HG03066 (cell line): ENCODE data around the gene PRR16.
"Not testable (repeated sequence)": the region's sequence is repeated elsewhere in the genome, so short reads cannot be mapped to it uniquely, and the experiment has no call there.

Experiments used
- ATAC-seq: cut with Tn5 transposase; IDR thresholded peaks from one replicate; pipeline ENCODE4 v1.9.1; 2021; ENCODE audit warnings: low read depth; ENCODE audit not compliant: unreplicated experiment

PRR16 gene

DNA sequence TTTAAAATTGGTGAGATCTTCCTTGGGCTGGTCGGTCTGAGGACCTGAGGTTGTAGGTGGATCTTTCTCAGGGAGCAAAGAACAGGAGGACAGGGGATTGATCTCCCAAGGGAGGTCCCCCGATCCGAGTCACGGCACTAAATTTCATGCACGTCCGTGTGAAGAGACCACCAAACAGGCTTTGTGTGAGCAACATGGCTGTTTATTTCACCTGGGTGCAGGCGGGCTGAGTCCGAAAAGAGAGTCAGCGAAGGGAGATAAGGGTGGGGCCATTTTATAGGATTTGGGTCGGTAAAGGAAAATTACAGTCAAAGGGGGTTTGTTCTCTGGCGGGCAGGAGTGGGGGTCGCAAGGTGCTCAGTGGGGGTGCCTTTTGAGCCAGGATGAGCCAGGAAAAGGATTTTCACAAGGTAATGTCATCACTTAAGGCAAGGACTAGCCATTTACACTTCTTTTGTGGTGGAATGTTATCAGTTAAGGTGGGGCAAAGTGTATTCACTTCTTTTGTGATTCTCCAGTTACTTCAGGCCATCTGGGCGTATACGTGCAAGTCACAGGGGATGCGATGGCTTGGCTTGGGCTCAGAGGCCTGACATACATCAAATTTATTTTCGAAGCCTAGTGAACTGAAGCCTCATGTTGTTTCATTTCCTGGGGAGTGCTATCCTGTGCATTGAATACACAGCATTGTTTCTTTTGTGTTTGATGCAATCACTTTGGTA lies 238.9 kb downstream of the PRR16 start:
- ATAC-seq, result not testable (repeated sequence)

DNA sequence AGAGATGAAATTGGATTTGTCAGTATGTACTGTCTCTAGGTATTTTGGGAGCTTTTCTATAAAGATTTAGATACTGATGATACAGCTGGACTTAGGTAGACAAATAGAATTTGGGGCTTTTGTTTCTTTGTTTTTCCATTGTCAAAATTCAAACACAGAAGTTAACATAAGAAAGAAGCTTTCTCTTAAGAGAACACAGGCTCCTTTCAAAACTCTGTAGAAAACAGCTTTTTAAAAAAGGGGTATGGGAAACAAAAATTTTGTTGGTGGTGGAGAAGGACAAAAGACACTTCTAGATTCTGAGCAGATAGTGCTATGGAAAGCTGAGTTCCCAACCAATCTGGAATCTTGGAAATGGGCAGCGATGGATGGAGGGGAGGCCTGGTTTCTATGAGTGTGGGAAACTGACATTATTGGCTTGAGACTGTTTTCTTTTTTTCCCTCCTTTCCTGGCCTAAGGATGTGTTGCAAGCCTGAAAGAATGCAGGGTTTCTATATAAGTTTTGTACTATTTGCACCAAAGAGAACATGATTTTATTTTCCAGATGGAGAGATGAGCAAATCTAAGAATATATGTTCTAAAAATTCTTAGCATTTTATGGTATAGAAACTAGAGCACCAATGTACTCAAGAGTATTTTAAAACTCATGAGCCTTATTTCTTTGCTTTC lies 240.0 kb downstream of the PRR16 start:
- no peak for ATAC-seq

DNA sequence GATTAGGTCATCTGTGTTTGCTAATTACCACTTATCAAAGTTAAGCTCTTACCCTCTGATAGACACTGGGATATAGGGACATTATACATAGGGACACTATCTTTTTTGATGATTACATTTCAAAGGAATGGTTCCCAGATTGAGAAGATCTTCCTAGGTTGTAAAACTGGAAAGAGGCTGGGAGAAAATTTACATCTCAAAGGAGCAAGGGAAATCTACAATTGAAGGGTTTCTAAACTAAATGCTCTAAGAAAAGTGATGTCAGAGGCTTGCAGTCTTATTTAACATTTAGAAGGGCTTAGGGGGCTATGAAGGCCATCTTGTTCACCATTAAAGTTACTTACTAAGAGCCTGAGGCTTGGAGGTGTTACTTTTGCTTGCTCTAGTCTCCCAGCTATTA lies 242.8 kb downstream of the PRR16 start:
- ATAC-seq, result no peak

DNA sequence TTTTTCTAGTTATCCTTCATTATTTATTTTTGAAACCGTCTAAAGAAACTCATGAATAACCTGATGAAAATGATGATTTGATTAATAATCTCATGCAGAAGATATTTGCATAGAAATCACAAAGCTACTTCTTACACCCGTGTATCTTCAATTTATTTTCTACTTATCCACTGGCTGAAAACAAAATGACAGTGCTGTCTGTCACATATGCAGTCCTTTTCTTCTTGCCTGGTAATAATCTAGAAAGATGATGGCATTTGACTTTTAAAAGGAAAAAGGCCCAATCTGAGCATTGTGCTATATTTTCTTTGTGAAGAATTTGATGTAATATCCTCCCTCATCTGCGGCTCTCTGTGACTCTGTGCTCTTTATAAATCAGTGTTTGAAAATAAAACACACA lies 253.3 kb downstream of the PRR16 start:
- no peak for ATAC-seq

DNA sequence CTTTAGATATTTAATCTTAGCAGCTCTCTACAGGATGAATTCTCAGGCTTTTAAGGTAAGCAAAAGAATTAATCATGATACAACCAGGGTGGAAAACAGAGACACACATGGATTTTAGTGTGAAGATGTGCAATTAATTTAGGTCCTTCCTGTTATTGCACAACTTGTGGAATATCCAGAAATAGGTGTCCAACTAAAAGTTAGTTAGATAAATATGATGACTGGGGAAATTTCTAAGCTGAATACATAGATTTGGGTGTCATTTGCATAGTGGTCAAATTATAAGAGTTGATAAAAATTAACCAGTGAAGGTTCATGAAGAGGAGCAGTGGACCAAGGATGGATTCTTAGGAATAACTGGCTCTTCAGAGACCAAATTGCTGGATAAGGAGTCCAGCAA lies 266.1 kb downstream of the PRR16 start:
- no peak for ATAC-seq

DNA sequence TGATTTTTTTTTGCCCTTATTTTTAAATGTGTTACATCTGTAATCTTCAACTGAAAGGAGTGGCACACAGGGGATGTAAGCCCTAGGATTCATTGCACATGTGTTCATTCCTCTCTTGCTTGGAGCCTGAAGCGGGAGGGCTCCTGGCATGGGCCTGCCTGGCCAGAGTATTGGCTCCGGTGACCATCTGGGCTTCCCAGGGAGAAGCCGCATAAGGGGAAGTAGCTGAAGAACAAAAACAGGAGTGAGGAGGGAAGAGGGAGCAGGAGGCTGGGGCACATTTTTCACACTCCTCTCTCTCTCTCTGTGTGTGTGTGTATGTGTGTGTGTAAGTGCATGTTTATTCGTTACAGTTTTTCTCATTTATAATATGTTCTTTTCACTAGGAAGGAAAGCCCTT lies 269.9 kb downstream of the PRR16 start:
- ATAC-seq, result no peak

DNA sequence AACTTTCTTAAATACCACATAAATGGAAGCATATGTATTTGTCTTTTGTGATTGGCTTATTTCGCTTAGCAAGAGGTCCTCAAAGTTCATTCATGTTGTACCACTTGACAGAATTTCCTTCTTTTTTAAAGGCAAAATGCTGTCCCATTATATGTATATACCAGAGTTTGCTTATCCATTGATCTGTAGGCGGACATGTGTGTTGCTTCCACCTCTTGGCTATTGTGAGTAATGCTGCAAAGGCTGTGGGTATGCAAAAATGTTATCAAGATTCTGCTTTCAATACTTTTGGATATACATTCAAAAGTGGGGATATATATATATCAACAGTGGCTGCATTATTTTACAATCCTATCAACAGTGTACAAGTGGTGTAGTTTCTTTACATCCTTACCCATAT lies 271.0 kb downstream of the PRR16 start:
- ATAC-seq, result no peak
